ENCODE measurements around the gene THAP7. TPM values are rescaled to one million over a fixed set of nuclear protein-coding genes. Genes with fewer than 3 reads are reported as not detected.
A peak's percentile ranks its signal among the peaks of the same experiment; 100 is the strongest.

THAP7 gene
- total and polyA plus RNA-seq, 2 of the 13 experiments (the other 11 are each of a cell fraction or from before 2014, with no cell fraction given): 13.0 to 25.5 TPM

DNA sequence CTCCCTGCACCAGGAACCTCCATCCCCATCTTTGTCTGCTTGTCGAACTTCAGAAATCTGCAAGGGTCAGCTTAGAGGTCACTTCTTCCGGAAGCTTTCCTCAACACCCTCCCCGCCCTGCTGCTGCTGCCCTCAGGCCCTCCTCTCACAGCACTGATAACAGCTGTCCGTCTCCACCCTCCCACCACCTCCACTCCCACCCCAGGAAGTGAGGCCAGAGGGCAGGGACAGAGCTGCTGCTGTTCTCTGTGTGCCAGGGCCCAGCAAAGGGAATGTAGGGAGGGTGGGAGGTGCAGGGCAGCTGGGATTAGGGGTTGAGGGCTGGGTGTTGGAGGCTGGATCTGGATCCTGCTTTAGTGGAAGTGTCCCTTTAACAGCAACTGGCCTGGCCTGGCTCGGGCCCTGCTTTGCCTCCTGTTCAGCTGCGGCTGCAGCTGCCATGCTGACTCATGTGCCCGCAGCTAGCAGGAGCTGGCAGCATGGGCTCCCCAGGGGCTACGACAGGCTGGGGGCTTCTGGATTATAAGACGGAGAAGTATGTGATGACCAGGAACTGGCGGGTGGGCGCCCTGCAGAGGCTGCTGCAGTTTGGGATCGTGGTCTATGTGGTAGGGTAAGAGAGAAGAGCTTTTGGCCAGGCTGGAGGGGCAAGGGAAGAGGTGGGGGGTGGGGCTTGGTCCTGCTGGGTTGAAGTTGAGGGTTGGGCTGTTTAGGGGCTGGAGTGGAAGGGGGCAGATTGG, 13.0 kb upstream of the THAP7 start, which contains the start of gene P2RX6 (continued):
- TF ChIP-seq, protein P1, sequence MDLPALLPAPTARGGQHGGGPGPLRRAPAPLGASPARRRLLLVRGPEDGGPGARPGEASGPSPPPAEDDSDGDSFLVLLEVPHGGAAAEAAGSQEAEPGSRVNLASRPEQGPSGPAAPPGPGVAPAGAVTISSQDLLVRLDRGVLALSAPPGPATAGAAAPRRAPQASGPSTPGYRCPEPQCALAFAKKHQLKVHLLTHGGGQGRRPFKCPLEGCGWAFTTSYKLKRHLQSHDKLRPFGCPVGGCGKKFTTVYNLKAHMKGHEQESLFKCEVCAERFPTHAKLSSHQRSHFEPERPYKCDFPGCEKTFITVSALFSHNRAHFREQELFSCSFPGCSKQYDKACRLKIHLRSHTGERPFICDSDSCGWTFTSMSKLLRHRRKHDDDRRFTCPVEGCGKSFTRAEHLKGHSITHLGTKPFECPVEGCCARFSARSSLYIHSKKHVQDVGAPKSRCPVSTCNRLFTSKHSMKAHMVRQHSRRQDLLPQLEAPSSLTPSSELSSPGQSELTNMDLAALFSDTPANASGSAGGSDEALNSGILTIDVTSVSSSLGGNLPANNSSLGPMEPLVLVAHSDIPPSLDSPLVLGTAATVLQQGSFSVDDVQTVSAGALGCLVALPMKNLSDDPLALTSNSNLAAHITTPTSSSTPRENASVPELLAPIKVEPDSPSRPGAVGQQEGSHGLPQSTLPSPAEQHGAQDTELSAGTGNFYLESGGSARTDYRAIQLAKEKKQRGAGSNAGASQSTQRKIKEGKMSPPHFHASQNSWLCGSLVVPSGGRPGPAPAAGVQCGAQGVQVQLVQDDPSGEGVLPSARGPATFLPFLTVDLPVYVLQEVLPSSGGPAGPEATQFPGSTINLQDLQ (CRISPR knock-in tag; IDR thresholded peaks at IDR 0.05): no peak
- TF ChIP-seq ZNF841 (CRISPR knock-in tag; IDR thresholded peaks at IDR 0.05; ENCODE audit: borderline replicate concordance) (no peak), ZNF629 (CRISPR knock-in tag; conservative IDR thresholded peaks at IDR 0.05) (no peak), MED8 (CRISPR knock-in tag; IDR thresholded peaks at IDR 0.05; ENCODE audit: insufficient replicate concordance) (no peak), JARID2 (CRISPR knock-in tag; IDR thresholded peaks at IDR 0.05; ENCODE audit: insufficient replicate concordance) (no peak), SOX13 (IDR thresholded peaks at IDR 0.05) (no peak), SOX13 (CRISPR knock-in tag; conservative IDR thresholded peaks at IDR 0.05 in 1 of 2, IDR thresholded peaks at IDR 0.05 in 1 of 2) (peak in 1 of 2 experiments; percentile 38; a peak in 1 of 4 replicates), MEIS2 (CRISPR knock-in tag; IDR thresholded peaks at IDR 0.05) (no peak), ZNF253 (CRISPR knock-in tag; IDR thresholded peaks at IDR 0.05; ENCODE audit: borderline replicate concordance) (no peak), PTBP1 (IDR thresholded peaks at IDR 0.05; ENCODE audit: low read depth, low read length, poor library complexity, severe bottlenecking) (no peak), IKZF4 (CRISPR knock-in tag; IDR thresholded peaks at IDR 0.05; ENCODE audit: borderline replicate concordance, low read depth, not compliant biosample characterization) (no peak), HNF4G (IDR thresholded peaks at IDR 0.05; ENCODE audit: borderline replicate concordance, low read depth, low read length) (no peak), HNF4G (CRISPR knock-in tag; IDR thresholded peaks at IDR 0.05; ENCODE audit: borderline replicate concordance, low read depth) (no peak), ZNF562 (CRISPR knock-in tag; IDR thresholded peaks at IDR 0.05; ENCODE audit: borderline replicate concordance) (no peak), ZBTB7B (CRISPR knock-in tag; IDR thresholded peaks at IDR 0.05) (no peak), ZNF780A (CRISPR knock-in tag; IDR thresholded peaks at IDR 0.05) (no peak)
- TF ChIP-seq, protein P2, sequence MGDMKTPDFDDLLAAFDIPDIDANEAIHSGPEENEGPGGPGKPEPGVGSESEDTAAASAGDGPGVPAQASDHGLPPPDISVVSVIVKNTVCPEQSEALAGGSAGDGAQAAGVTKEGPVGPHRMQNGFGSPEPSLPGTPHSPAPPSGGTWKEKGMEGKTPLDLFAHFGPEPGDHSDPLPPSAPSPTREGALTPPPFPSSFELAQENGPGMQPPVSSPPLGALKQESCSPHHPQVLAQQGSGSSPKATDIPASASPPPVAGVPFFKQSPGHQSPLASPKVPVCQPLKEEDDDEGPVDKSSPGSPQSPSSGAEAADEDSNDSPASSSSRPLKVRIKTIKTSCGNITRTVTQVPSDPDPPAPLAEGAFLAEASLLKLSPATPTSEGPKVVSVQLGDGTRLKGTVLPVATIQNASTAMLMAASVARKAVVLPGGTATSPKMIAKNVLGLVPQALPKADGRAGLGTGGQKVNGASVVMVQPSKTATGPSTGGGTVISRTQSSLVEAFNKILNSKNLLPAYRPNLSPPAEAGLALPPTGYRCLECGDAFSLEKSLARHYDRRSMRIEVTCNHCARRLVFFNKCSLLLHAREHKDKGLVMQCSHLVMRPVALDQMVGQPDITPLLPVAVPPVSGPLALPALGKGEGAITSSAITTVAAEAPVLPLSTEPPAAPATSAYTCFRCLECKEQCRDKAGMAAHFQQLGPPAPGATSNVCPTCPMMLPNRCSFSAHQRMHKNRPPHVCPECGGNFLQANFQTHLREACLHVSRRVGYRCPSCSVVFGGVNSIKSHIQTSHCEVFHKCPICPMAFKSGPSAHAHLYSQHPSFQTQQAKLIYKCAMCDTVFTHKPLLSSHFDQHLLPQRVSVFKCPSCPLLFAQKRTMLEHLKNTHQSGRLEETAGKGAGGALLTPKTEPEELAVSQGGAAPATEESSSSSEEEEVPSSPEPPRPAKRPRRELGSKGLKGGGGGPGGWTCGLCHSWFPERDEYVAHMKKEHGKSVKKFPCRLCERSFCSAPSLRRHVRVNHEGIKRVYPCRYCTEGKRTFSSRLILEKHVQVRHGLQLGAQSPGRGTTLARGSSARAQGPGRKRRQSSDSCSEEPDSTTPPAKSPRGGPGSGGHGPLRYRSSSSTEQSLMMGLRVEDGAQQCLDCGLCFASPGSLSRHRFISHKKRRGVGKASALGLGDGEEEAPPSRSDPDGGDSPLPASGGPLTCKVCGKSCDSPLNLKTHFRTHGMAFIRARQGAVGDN (CRISPR knock-in tag; IDR thresholded peaks at IDR 0.05): peak; percentile 83
- TF ChIP-seq, protein P3, sequence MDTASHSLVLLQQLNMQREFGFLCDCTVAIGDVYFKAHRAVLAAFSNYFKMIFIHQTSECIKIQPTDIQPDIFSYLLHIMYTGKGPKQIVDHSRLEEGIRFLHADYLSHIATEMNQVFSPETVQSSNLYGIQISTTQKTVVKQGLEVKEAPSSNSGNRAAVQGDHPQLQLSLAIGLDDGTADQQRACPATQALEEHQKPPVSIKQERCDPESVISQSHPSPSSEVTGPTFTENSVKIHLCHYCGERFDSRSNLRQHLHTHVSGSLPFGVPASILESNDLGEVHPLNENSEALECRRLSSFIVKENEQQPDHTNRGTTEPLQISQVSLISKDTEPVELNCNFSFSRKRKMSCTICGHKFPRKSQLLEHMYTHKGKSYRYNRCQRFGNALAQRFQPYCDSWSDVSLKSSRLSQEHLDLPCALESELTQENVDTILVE (CRISPR knock-in tag; IDR thresholded peaks at IDR 0.05): no peak
- TF ChIP-seq, protein P4, sequence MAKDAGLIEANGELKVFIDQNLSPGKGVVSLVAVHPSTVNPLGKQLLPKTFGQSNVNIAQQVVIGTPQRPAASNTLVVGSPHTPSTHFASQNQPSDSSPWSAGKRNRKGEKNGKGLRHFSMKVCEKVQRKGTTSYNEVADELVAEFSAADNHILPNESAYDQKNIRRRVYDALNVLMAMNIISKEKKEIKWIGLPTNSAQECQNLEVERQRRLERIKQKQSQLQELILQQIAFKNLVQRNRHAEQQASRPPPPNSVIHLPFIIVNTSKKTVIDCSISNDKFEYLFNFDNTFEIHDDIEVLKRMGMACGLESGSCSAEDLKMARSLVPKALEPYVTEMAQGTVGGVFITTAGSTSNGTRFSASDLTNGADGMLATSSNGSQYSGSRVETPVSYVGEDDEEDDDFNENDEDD (CRISPR knock-in tag; IDR thresholded peaks at IDR 0.05; ENCODE audit: borderline replicate concordance): no peak
